Fibroblast of the conjunctiva (primary cell): ENCODE results near the gene SLC7A14.

Source experiments
- DNase-seq: peaks from one replicate; pipeline ENCODE4 v3.0.0-alpha.2; 2010; ENCODE audit warnings: low read depth

SLC7A14 gene

GRCh38 chr3:170470063-170471016 is 115.5 kb downstream of the SLC7A14 start:
- no peak for DNase-seq

DNA sequence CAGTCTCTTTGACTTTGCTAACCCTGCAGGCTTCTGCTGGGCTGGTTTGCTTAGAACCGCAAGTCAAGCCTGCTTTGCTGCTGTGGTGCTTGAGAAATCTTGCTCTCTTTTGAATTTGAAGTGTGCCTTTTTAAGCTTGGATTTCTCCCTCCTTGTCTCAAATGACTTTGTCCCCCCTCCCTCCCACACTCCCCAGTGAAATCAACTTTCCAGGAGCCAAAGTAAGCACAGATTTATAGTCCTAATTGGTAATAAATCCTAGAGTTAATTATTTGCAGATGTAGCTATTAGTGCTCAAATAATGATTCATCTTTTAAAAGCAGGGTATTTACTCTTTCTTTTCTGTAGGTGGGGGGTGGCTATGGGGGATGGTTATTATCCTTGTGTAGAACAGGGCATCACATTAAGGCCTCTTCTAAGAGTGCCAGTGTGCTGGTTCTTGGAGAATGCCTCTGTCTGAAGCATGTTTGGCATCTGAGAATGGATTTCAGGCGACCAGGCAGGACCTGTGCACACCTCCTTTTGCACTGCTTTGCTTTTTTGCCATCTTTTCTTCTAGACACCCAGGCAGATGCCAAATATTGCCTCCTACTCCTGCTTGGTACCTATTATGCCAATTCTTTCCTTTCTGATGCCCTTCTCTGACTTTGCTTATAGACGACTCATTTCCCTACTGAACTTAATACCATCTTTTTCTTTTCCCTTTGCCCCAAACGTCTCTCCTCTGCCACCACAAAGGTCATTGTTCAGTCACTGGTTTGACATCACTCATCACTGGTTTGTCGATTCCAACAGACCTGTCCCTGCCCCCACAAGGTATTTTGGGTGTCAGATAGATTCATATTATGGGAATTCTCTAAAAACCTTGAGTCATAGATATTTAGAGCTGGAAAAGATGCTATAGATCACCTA is 116.5 kb downstream of the SLC7A14 start:
- DNase-seq, result peak; percentile 62

DNA sequence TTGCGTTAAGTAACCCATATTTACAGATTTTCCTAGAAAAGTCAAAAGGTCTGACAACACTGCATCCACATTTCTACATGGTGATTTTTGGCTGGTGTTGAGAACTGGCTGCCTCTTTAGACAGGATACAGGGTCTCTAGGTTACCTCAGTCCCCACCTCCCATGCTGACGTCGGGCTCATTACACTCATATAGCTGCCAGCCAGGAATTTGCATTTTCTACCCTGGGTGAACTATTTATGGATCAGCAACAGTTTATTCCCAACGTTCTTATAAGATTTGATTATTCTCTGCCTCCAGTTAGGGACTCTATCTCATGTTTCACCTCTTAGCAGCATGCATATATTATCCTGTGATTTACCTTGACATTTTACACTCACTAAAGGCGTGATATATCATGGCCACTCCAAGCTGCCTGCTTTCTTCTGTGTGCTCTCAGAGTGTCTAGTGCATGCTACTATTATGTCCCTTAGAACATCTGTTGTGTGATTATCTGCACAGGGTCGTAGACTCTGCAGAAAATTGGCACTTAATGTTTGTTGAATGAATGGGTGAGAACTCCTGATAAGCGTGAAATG is 118.2 kb downstream of the SLC7A14 start:
- no peak for DNase-seq

DNA sequence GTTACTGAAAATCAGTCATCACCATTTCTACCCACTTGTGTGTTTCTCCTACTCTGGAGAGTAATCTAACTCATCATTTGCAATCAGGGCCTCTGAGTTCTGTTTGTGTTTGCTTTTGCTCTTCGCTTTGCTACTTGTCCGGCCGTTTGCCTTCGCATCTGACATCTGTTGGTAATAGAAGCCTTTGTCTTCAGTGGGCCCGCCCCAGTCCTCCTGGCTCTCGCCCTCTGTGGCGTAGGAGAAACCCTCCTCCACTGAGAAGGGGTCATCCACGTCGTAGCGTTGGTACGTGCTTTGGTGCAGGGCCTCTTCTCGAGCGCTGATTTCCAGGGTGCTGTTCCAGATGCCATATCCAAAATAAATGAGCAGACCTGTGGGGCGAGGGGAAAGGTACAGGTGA is 118.9 kb downstream of the SLC7A14 start:
- no peak for DNase-seq

- DNase-seq, result no peak
These were observed 119.9 kb downstream of the SLC7A14 start for GRCh38 chr3:170465955-170466354.

- DNase-seq, result no peak
These were observed 122.9 kb downstream of the SLC7A14 start for GRCh38 chr3:170463011-170463410.

GRCh38 chr3:170458285-170458684 is 127.6 kb downstream of the SLC7A14 start:
- DNase-seq, result no peak

- DNase-seq, result no peak
These were observed 131.4 kb downstream of the SLC7A14 start for GRCh38 chr3:170454509-170454908.

DNA sequence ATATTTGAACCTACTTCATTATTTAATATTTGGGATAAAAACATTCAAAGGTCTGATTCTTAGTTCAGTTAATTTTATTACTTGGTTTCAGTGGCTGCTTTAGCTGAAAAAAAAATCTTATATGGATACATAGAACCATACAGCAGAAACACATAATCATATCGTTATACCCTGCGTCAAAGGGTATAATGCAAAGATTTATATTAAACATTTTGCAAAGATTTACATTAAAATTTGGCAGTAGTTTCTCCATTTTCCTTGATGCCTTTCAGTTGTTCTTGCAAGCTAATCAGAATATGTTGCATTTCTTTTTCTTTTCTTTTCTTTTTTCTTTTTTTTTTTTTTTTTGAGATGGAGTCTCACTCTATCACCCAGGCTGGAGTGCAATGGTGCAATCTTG is 135.8 kb downstream of the SLC7A14 start:
- no peak for DNase-seq

GRCh38 chr3:170448584-170448983 is 137.3 kb downstream of the SLC7A14 start:
- no peak for DNase-seq

GRCh38 chr3:170443457-170443856 is 142.4 kb downstream of the SLC7A14 start:
- DNase-seq, result no peak

- no peak for DNase-seq
These were observed 142.9 kb downstream of the SLC7A14 start for GRCh38 chr3:170442947-170443346.

DNA sequence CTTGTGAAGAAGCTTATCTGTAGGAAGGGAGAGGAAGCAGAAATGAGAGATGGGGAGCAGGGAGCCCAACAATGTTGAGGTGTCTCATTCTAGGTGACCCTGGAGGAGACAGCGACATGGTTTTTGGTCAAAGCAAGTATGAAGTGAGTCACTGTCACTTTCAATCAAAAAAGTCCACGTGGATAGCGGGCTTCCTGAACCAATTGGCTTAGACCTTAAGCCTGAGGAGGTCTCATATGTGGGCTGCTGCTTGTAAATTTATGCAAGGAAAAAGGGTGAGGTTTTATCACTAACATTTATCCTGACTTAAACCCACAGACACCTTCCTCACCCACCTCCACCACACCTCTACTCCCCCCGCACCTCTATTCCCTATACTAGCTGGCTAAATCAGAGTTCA is 144.5 kb downstream of the SLC7A14 start:
- no peak for DNase-seq

- no peak for DNase-seq
These were observed 145.5 kb downstream of the SLC7A14 start for GRCh38 chr3:170440344-170440743.

GRCh38 chr3:170438836-170439235 is 147.0 kb downstream of the SLC7A14 start:
- no peak for DNase-seq

DNA sequence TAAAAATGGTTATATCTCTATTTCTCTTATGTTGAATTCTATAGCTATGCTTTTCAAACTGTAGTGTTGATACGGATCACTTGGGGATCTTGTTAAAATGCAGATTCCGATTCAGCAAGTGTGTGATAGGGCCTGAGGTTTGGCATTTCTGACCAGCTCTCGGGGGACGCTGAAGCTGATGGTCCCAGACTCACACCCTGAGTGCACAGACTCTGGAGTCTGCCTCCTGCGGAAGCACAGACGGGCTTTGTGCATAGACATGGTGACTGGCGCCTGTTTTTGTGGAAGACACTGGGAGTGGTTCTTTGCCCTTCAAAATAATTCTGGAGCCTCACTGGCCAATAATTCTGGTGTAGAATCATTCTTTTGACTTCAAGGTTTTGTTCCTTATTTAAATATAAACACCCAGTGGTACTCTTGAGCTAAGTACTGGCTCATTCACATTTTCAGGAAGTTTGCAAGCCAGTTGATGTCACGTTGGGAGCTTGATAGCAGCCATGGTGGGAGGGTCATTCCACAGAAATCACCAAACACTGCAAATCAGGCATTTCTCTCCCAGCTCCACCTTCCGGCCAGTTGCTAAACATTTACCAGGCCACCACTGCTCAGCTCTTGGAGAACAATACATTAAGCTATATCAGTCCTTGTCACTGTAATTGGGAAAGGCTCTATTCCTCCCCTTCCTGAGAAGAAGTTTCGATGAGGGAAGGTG is 148.0 kb downstream of the SLC7A14 start:
- no peak for DNase-seq

GRCh38 chr3:170437176-170437575 is 148.7 kb downstream of the SLC7A14 start:
- no peak for DNase-seq

GRCh38 chr3:170436697-170437096 is 149.2 kb downstream of the SLC7A14 start:
- DNase-seq, result no peak

- no peak for DNase-seq
These were observed 153.5 kb downstream of the SLC7A14 start for GRCh38 chr3:170432416-170432815.

DNA sequence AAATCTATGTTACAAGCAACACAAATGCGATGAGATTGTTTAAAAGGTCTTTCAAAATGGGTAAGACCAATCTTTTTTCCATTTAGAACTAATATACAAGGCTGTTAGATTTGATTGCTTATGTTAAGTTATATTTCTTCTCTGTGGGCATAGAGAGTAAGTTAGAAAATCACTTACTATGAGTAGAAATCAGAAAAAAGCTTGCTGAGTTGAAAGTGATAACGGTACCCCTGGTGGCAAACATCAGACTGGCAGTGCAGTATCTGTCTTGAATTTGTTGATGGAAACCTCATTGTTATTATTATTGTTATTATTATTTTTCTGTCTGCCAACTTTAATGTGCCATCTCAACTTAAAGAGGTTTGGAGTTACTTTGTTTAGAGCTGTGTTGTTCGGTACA is 154.8 kb downstream of the SLC7A14 start:
- DNase-seq, result no peak

- DNase-seq, result no peak
These were observed 156.8 kb downstream of the SLC7A14 start for GRCh38 chr3:170429050-170429449.

DNA sequence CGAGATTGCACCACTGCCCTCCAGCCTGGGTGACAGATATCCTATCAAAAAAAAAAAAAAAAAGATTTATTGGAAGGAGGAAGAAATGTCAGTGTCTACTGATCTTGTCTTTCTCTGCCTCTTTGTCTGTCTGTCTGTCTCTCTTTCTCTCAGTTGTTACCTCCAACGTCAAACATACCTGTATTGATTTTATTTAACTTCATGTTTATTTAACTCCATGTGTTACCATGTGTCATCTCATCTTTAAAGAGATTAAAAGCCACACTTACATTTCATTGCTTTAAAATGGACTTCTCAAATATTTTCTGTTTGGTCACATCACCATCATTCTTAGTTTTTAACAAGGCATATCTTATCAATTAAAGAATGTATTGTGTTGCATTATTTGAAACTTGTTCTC is 157.8 kb downstream of the SLC7A14 start:
- no peak for DNase-seq
